Measurements from ENCODE around the gene UBE2S. TPM values are rescaled to one million over a fixed set of nuclear protein-coding genes. Genes with fewer than 3 reads are reported as not detected.
A peak's percentile ranks its signal among the peaks of the same experiment; 100 is the strongest.

The UBE2S gene
- total RNA-seq, 1 donor from 2014 or later, result 38.2 TPM

- DNase-seq (ENCODE audit: low read depth) (peak; percentile 47), FAIRE-seq (no peak)
- peak; percentile 22 for TF ChIP-seq CTCF (IDR thresholded peaks at IDR 0.05; ENCODE audit: insufficient read depth, low read length, severe bottlenecking)
- H3K36me3 ChIP-seq (ENCODE audit: control insufficient read depth, insufficient read depth, low read length), result peaks cover 19% of the 10 kb centered on the region
- peak overlapping the region; percentile 77 for H3K4me3 ChIP-seq (ENCODE audit: low read depth, low read length)
- no peaks in the 10 kb centered on the region for H3K27me3 ChIP-seq (ENCODE audit: control insufficient read depth, insufficient read depth, low read length)
Measured at GRCh38 chr19:55383279-55384130, 24.1 kb downstream of the UBE2S start.

DNA sequence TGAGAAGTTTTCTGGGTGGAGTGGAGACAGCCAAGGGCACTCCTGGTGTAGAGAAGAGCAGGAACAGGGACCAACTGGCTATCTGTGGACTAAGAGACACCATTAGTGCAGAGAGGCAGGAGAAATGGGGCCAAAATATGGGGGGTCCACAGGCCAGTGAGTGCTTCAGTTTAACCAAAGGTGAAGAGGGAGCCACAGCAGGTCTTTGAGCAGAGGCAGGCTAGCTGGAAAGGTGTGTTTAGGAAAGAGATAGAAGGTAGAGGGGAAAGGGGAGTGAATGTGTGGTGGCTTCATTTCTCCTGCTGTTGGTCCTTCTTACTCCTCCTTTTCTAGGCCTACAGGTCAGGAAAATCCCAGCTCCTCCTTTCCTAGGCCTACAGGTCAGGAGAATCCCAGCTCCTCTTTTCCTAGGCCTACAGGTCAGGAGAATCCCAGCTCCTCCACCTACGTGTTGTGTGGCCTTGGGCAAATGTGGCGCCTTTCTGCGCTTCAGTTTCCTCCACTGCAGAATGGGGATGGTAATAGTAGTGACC, 25.0 kb downstream of the UBE2S start:
- no peak for TF ChIP-seq CTCF (IDR thresholded peaks at IDR 0.05; ENCODE audit: insufficient read depth, low read length, severe bottlenecking)
- Histone ChIP-seq H3K27me3 (ENCODE audit: control insufficient read depth, insufficient read depth, low read length) (no peaks in the 10 kb centered on the region), H3K36me3 (ENCODE audit: control insufficient read depth, insufficient read depth, low read length) (peaks cover 12% of the 10 kb centered on the region), H3K4me3 (ENCODE audit: low read depth, low read length) (no peak overlapping the region)
- DNase-seq (ENCODE audit: low read depth) (no peak), FAIRE-seq (no peak)

DNA sequence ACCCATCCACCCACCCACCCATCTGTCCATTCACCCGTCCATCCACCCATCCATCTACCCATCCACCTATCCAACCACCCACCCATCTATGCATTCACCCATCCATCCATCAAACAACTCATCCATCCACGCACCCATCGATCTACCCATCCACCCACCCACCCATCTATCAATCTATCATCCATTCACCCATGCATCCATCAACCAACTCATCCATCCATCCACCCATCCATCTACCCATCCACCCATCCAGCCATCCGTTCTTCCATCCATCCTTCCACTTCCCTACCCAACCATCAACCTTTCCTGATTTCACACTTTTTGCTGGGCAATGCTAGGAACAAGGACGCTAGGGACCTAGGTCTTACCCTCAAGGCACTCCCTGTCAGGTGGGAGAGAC, 25.6 kb downstream of the UBE2S start:
- Histone ChIP-seq H3K4me3 (ENCODE audit: low read depth, low read length) (no peak overlapping the region), H3K36me3 (ENCODE audit: control insufficient read depth, insufficient read depth, low read length) (peaks cover 6% of the 10 kb centered on the region), H3K27me3 (ENCODE audit: control insufficient read depth, insufficient read depth, low read length) (no peaks in the 10 kb centered on the region)
- TF ChIP-seq CTCF (IDR thresholded peaks at IDR 0.05; ENCODE audit: insufficient read depth, low read length, severe bottlenecking), result no peak
- DNase-seq (ENCODE audit: low read depth) (no peak), FAIRE-seq (no peak)

GRCh38 chr19:55379174-55379573, 28.4 kb downstream of the UBE2S start:
- H3K4me3 ChIP-seq (ENCODE audit: low read depth, low read length), result no peak overlapping the region
- no peak for DNase-seq (ENCODE audit: low read depth)
- no peak for TF ChIP-seq CTCF (IDR thresholded peaks at IDR 0.05; ENCODE audit: insufficient read depth, low read length, severe bottlenecking)
- no peaks in the 10 kb centered on the region for H3K36me3 ChIP-seq (ENCODE audit: control insufficient read depth, insufficient read depth, low read length)
- H3K27me3 ChIP-seq (ENCODE audit: control insufficient read depth, insufficient read depth, low read length), result peaks cover 3% of the 10 kb centered on the region
- FAIRE-seq, result no peak

DNA sequence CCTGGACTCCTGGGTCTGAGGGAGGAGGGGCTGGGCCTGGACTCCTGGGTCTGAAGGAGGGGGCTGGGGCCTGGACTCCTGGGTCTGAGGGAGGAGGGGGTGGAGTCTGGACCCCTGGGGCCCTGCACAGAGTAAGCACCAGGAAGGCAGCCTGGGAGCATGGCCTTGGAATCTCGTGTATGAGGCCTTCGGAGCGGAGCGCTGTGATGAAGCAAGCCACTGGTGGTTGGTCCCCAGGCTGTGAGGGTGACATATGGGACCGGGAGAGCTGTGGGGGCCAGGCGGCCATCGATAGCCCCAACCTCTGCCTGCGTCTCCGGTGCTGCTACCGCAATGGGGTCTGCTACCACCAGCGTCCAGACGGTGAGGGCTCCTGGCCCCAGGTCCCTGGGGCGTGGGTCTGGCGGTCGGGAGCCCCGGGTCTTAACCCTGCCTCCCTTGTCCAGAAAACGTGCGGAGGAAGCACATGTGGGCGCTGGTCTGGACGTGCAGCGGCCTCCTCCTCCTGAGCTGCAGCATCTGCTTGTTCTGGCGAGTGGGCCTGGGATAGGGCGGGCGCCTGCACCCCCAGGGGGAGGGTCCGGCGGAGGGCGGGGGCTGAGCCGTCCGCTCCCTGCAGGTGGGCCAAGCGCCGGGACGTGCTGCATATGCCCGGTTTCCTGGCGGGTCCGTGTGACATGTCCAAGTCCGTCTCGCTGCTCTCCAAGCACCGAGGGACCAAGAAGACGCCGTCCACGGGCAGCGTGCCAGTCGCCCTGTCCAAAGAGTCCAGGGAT, 30.0 kb downstream of the UBE2S start:
- DNase-seq (ENCODE audit: low read depth) (no peak), FAIRE-seq (no peak)
- TF ChIP-seq CTCF (IDR thresholded peaks at IDR 0.05; ENCODE audit: insufficient read depth, low read length, severe bottlenecking), result no peak
- H3K27me3 ChIP-seq (ENCODE audit: control insufficient read depth, insufficient read depth, low read length), result peaks cover 3% of the 10 kb centered on the region
- no peaks in the 10 kb centered on the region for H3K36me3 ChIP-seq (ENCODE audit: control insufficient read depth, insufficient read depth, low read length)
- no peak overlapping the region for H3K4me3 ChIP-seq (ENCODE audit: low read depth, low read length)
